GM12865 (cell line): ENCODE results near the gene GRIN2D.

Source experiments
- DNase-seq: peaks from one replicate; pipeline ENCODE4 v3.0.0; 2010; ENCODE audit warnings: low read depth
- H3K4me3 ChIP-seq: 2 replicates; pipeline ENCODE4 v1.5.1; 2011; ENCODE audit warnings: mild to moderate bottlenecking, low read depth, low read length, control low read depth
- CTCF ChIP-seq: IDR thresholded peaks from 2 replicates; pipeline ENCODE4 v1.5.1; 2011; ENCODE audit warnings: low read length, control low read depth, low read depth, inconsistent platforms; ENCODE audit not compliant: insufficient read depth; ENCODE audit errors: missing control alignments

Gene GRIN2D

DNA sequence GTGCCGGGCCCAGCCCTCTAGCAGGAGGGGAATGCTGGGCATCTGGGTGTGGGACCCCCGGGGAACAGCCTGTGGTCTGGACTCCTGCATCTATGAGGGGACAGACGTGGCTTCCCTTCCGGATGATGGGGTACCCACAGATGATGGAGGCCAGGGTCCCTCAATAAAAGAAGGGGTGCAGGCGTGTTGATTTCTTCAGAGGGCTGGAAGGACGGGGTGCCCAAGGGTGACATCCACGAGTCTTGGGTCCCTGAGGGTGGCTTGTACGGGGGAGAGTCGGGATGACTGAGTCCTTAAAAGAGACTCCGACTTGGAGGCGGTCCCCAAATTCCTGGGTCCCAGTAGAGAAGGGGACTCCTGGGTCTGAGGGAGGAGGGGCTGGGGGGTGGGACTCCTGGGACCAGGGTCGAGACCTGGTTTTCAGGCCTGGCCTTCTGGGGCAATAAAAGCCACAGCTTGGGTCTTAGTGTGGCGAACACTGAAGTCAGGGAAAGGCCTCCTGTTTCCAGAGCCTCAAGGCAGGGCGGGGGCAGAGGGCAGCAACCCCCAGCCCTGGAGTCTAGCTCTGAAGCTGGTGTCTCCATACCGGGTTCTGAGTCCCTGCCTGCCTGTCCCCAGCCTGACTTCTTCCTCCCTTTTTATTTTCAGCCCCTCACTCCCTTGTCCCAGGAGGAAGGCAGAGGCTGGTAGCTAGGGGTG is 459 bp upstream of the GRIN2D start:
- no peak overlapping the region for H3K4me3 ChIP-seq
- no peak for TF ChIP-seq CTCF

DNA sequence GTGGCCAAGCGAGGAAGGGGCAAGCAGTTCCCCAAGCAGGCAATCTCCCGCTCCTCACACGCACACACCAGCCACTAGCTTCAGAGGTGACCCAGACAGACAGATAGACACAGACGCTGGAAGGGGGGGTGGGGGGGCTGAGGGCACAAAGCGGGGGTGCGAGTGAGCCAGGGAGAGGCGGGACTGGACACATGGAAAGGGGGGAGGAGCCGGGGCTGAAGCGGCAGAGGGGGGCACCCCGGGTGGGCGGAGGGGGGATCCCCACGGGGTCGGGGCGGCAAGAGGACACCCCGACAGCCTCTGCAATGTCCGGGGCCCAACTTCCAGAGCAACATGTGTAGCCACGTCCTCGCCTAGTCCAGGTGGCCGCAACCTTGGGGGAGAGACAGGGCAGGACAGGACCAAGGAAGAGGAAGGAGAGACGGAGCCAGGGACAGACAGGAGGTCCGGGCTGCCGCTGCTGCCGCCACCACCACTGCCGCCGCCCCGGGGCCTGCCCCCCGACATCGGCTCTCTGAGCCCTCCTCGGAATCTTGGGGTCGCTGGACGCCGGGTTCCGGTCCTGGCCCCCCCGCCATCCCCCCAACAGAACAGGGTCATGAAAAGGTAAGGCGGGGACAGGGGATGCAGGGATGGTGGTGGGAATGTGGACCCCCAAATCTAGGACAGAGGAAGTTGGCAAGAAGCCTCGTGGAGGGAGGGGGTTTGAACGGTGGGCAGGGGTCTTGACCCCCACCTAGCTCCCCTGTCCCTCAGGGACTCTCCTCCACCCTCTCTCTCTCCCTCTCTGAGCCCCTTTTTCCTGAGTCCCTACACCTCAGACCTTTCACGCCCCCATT is 1.1 kb downstream of the GRIN2D start:
- no peak overlapping the region for H3K4me3 ChIP-seq
- DNase-seq = no peak
- TF ChIP-seq CTCF = no peak

More for the DNA sequence above, 459 bp upstream of the GRIN2D start:
- no peak for DNase-seq

GRCh38 chr19:48395170-48395455 is 1.6 kb downstream of the GRIN2D start:
- no peak for DNase-seq
- no peak overlapping the region for H3K4me3 ChIP-seq
- no peak for TF ChIP-seq CTCF

GRCh38 chr19:48395499-48395898 is 2.0 kb downstream of the GRIN2D start:
- H3K4me3 ChIP-seq = no peak overlapping the region

DNA sequence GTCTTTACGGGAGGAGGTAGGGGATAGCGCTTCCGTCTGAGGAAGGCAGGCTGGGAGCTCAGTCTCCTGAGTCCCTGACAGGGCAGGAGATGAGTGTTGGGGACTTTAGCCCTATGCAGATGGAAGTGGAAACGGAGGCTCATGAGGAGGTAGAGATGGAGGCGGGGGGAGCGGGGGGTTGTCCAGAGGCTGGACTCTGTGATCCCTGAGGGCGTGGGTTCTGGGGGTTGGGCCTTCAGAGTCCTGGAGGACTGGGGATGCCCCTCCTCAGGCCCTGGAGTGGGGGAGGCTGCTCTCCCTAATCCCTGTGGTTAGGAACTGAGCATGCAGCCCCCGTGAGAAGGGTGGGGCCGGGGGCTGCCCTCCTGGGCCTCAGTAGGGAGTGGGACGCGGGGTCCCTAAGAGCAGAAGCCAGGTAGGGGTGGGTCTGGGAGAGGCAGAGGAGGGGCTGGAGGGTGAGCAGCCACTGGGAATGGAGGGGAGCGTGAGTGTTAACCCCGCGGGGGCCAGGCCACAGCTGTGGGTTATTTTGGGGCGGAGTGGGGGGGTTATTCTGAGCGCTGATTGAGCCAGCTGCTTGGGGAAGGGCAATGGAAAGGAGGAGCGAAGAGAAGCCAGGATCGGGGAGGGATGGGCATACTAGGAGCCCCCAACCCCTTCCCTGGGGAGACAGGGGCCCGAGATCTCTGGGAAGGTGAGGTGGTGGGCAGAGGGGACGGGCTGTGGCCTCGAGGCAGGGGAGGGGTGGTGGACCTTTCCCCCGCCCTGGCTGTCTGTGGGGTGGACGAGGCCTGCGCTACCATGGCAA is 2.8 kb downstream of the GRIN2D start:
- TF ChIP-seq CTCF = no peak
- DNase-seq = no peak
- no peak overlapping the region for H3K4me3 ChIP-seq

More at GRCh38 chr19:48395499-48395898, 2.0 kb downstream of the GRIN2D start:
- no peak for TF ChIP-seq CTCF
- DNase-seq = no peak

DNA sequence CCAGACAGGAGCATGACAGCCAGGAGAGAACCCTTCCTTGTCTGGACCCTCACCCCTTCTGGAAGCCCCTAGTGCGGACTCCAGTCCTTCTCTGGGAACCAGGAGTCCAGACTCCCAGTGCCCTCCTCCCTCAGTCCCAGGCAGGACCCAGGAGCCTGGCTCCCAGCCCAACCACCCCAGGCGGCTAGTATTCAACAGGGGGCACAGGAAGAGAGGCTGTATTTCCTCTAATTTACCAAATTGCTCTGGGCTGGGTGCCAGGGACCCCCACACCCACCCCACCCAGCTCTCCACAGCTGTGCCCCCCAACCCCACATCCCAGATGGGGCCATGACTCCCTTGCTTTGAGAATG is 3.3 kb downstream of the GRIN2D start:
- DNase-seq = no peak
- H3K4me3 ChIP-seq = no peak overlapping the region
- TF ChIP-seq CTCF = no peak
